H9 (cell line): ENCODE measurements around the gene MYO10. TPM values are rescaled to one million over a fixed set of nuclear protein-coding genes. Genes with fewer than 3 reads are reported as not detected.

ENCODE experiments used
- DNase-seq: peaks from one replicate; pipeline ENCODE4 v3.0.0-alpha.2; 2017
- H2AFZ ChIP-seq: one replicate; pipeline ENCODE4 v1.6.1; 2013; ENCODE audit warnings: mild to moderate bottlenecking, low read length, control low read depth, moderate library complexity
- H2AK5ac ChIP-seq: 2 replicates; pipeline ENCODE4 v1.6.1; 2013; ENCODE audit warnings: low read length, control low read depth, mixed read lengths; ENCODE audit not compliant: insufficient read length
- H2BK120ac ChIP-seq: one replicate; pipeline ENCODE4 v1.6.1; 2013; ENCODE audit warnings: low read depth, mild to moderate bottlenecking, low read length, control low read depth, inconsistent platforms; ENCODE audit not compliant: poor library complexity, severe bottlenecking
- H2BK12ac ChIP-seq: 2 replicates; pipeline ENCODE4 v1.6.1; 2013; ENCODE audit warnings: low read length, control low read depth, mixed read lengths, low read depth; ENCODE audit not compliant: insufficient read length
- H2BK15ac ChIP-seq: 2 replicates; pipeline ENCODE4 v1.6.1; 2013; ENCODE audit warnings: low read depth, low read length, control low read depth
- H2BK20ac ChIP-seq: one replicate; pipeline ENCODE4 v1.6.1; 2013; ENCODE audit warnings: low read depth, mild to moderate bottlenecking, low read length, control low read depth, inconsistent platforms; ENCODE audit not compliant: poor library complexity, severe bottlenecking
- H2BK5ac ChIP-seq: 2 replicates; pipeline ENCODE4 v1.6.1; 2013; ENCODE audit warnings: low read length, control low read depth, mixed read lengths; ENCODE audit not compliant: insufficient read length
- H3K14ac ChIP-seq: 2 replicates; pipeline ENCODE4 v1.6.1; 2013; ENCODE audit warnings: low read length, control low read depth; ENCODE audit not compliant: insufficient read depth
- H3K18ac ChIP-seq: 2 replicates; pipeline ENCODE4 v1.6.1; 2013; ENCODE audit warnings: low read depth, mild to moderate bottlenecking, mixed read lengths, low read length, control low read depth; ENCODE audit not compliant: insufficient read length
- H3K23ac ChIP-seq: 2 replicates; pipeline ENCODE4 v1.6.1; 2013; ENCODE audit warnings: low read length, control low read depth, mixed read lengths, low read depth; ENCODE audit not compliant: insufficient read length
- H3K23me2 ChIP-seq: 2 replicates; pipeline ENCODE4 v1.6.1; 2013; ENCODE audit warnings: low read depth, mild to moderate bottlenecking, mixed read lengths, low read length, control low read depth; ENCODE audit not compliant: insufficient read length, poor library complexity, severe bottlenecking
- H3K27ac ChIP-seq: 2 replicates; pipeline ENCODE4 v1.5.1; 2013; ENCODE audit warnings: low read length, control low read depth, mixed read lengths, low read depth; ENCODE audit not compliant: insufficient read length
- H3K27me3 ChIP-seq: 2 replicates; pipeline ENCODE4 v1.6.1; 2013; ENCODE audit warnings: low read length, control low read depth, inconsistent platforms; ENCODE audit not compliant: insufficient read depth
- H3K4ac ChIP-seq: 2 replicates; pipeline ENCODE4 v1.6.1; 2013; ENCODE audit warnings: low read depth, mild to moderate bottlenecking, control low read depth, inconsistent platforms, low read length, moderate library complexity
- H3K4me1 ChIP-seq: 2 replicates; pipeline ENCODE4 v1.6.1; 2013; ENCODE audit warnings: low read length, control low read depth, inconsistent platforms; ENCODE audit not compliant: insufficient read depth
- H3K4me2 ChIP-seq: 2 replicates; pipeline ENCODE4 v1.6.1; 2013; ENCODE audit warnings: low read length, control low read depth, mixed read lengths; ENCODE audit not compliant: insufficient read length, insufficient read depth
- H3K56ac ChIP-seq: 2 replicates; pipeline ENCODE4 v1.6.1; 2013; ENCODE audit warnings: low read depth, mild to moderate bottlenecking, mixed read lengths, low read length, control low read depth; ENCODE audit not compliant: insufficient read length
- H3K79me1 ChIP-seq: 2 replicates; pipeline ENCODE4 v1.6.1; 2013; ENCODE audit warnings: low read depth, mild to moderate bottlenecking, moderate library complexity, low read length, control low read depth, inconsistent platforms; ENCODE audit not compliant: insufficient read depth, poor library complexity, severe bottlenecking
- H3K79me2 ChIP-seq: 2 replicates; pipeline ENCODE4 v1.6.1; 2013; ENCODE audit warnings: low read length, control low read depth, inconsistent platforms; ENCODE audit not compliant: insufficient read depth
- H3K9ac ChIP-seq: 2 replicates; pipeline ENCODE4 v1.6.1; 2013; ENCODE audit warnings: low read length, control low read depth, mixed read lengths; ENCODE audit not compliant: insufficient read length; ENCODE audit errors: extremely low read depth
- H3K9me3 ChIP-seq: one replicate; pipeline ENCODE4 v1.6.1; 2013; ENCODE audit warnings: low read depth, low read length, inconsistent platforms; ENCODE audit not compliant: control insufficient read depth
- H3T11ph ChIP-seq: one replicate; pipeline ENCODE4 v1.6.1; 2013; ENCODE audit warnings: mild to moderate bottlenecking, low read length, control low read depth, inconsistent platforms
- H4K20me1 ChIP-seq: one replicate; pipeline ENCODE4 v1.6.1; 2013; ENCODE audit not compliant: control insufficient read depth, insufficient read length, insufficient read depth
- H4K5ac ChIP-seq: 2 replicates; pipeline ENCODE4 v1.6.1; 2013; ENCODE audit warnings: low read depth, mild to moderate bottlenecking, mixed read lengths, low read length, control low read depth; ENCODE audit not compliant: insufficient read length
- H4K8ac ChIP-seq: replicated peaks from 2 replicates; pipeline ENCODE4 v1.6.1; 2013; ENCODE audit warnings: low read length, control low read depth, mixed read lengths, low read depth; ENCODE audit not compliant: insufficient read length
- H4K91ac ChIP-seq: 2 replicates; pipeline ENCODE4 v1.6.1; 2013; ENCODE audit warnings: low read depth, mild to moderate bottlenecking, moderate library complexity, mixed read lengths, low read length, control low read depth; ENCODE audit not compliant: insufficient read length
- H3K27ac Mint-ChIP-seq, 3 experiments: 2 replicates in 2 of 3; 3 replicates in 1 of 3; pipeline ENCODE4 v1.8.0; 2020 to 2021; ENCODE audit warnings: mixed read lengths in 3 of 3, mild to moderate bottlenecking in 1 of 3, moderate library complexity in 1 of 3
- H3K27me3 Mint-ChIP-seq: 2 replicates; pipeline ENCODE4 v1.8.0; 2021; ENCODE audit warnings: low read depth, mild to moderate bottlenecking, moderate library complexity, mixed read lengths
- H3K36me3 Mint-ChIP-seq, 3 experiments: 2 replicates in 2 of 3; 3 replicates in 1 of 3; pipeline ENCODE4 v1.8.0; 2020 to 2021; ENCODE audit warnings: low read depth in 3 of 3, mixed read lengths in 3 of 3; ENCODE audit not compliant: insufficient read depth in 1 of 3
- H3K4me1 Mint-ChIP-seq, 2 experiments: 2 replicates each; pipeline ENCODE4 v1.8.0; 2020; ENCODE audit warnings: mixed read lengths in 2 of 2
- H3K4me3 Mint-ChIP-seq, 2 experiments: 2 replicates in 1 of 2; 3 replicates in 1 of 2; pipeline ENCODE4 v1.8.0; 2020 to 2021; ENCODE audit warnings: mild to moderate bottlenecking in 2 of 2, mixed read lengths in 2 of 2, moderate library complexity in 1 of 2
- H3K9me3 Mint-ChIP-seq, 2 experiments: 2 replicates in 1 of 2; 3 replicates in 1 of 2; pipeline ENCODE4 v1.8.0; 2020; ENCODE audit warnings: mild to moderate bottlenecking in 2 of 2, mixed read lengths in 2 of 2, moderate library complexity in 1 of 2
- WGBS: extraction: QIAGEN DNeasy Blood & Tissue Kit; methylation state at CpG from one replicate; pipeline ENCODE4 v1.1.7; 2013; ENCODE audit warnings: missing lambda C conversion rate, low lambda C conversion rate, mixed read lengths; ENCODE audit not compliant: insufficient read length; ENCODE audit errors: extremely low coverage; 5-methylcytosine and 5-hydroxymethylcytosine counted together
- total RNA-seq: library from RNA; stranded (reverse); gene quantifications from 2 replicates; pipeline ENCODE4 v1.2.1, GENCODE V29; 2021
- TF ChIP-seq, protein P1 (sequence below): fragments of 200-600 bp; sonication (generic); conservative IDR thresholded peaks from 3 replicates; pipeline ENCODE4 v1.8.0; 2021; ENCODE audit warnings: antibody characterized with exemption, mild to moderate bottlenecking

The MYO10 gene
- total RNA-seq, 1 experiment from 2014 or later: 127 TPM

DNA sequence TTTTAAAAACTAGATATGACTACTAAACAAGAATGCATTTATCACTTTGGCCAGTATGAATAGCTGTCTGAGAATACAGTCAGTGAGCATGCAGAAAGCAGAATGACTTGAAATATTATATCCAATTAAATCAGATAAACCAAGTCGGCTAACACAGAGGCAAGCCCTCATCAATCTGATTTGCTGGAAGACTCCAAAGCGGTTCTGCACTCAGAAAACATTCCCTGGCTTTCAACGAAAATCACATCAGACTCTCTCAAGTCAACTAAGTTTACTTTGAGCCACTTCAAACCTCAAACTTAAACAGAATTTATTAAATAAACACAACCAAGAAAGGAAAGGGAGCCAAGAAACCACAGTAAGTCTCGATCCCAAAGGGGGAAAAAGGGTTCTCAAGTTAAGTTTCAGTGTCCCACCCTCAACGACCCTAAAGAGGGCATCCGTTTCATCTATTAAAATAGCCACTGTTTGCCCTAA lies 1.4 kb downstream of the MYO10 start:
- Histone ChIP-seq H2AFZ (no peak overlapping the region), H3K4ac (no peak overlapping the region), H3T11ph (no peak overlapping the region), H3K79me1 (peaks cover 8% of the 10 kb centered on the region), H2BK5ac (no peak overlapping the region), H3K4me1 (peaks cover 4% of the 10 kb centered on the region; the same call in 1 of the 2 replicates), H4K5ac (no peak overlapping the region), H3K9ac (peak overlapping the region; percentile 10), H4K20me1 (no peaks in the 10 kb centered on the region), H3K56ac (no peak overlapping the region), H4K8ac (no peak overlapping the region), H2BK120ac (no peak overlapping the region), H3K14ac (no peak overlapping the region), H2AK5ac (no peak overlapping the region), H4K91ac (no peak overlapping the region), H3K79me2 (no peaks in the 10 kb centered on the region; the same call in 1 of the 2 replicates), H2BK12ac (no peak overlapping the region), H3K27ac (no peak overlapping the region), H3K4me2 (peak overlapping the region; percentile 74), H3K27me3 (peaks cover 20% of the 10 kb centered on the region), H3K23me2 (peaks cover 16% of the 10 kb centered on the region), H3K18ac (no peak overlapping the region), H2BK15ac (no peak overlapping the region), H2BK20ac (no peak overlapping the region), H3K23ac (no peak overlapping the region), H3K9me3 (no peaks in the 10 kb centered on the region)
- Mint-ChIP-seq H3K4me1 (peaks cover 55 to 63% of the 10 kb centered on the region in 2 experiments), H3K27me3 (peaks cover 63% of the 10 kb centered on the region), H3K4me3 (peak overlapping the region; percentile 94 to 99), H3K36me3 (no peaks in the 10 kb centered on the region), H3K9me3 (peaks cover 0 to 2% of the 10 kb centered on the region in 2 experiments; a peak in 1 of 5 replicates), H3K27ac (no peak overlapping the region)
- TF ChIP-seq, protein P1, sequence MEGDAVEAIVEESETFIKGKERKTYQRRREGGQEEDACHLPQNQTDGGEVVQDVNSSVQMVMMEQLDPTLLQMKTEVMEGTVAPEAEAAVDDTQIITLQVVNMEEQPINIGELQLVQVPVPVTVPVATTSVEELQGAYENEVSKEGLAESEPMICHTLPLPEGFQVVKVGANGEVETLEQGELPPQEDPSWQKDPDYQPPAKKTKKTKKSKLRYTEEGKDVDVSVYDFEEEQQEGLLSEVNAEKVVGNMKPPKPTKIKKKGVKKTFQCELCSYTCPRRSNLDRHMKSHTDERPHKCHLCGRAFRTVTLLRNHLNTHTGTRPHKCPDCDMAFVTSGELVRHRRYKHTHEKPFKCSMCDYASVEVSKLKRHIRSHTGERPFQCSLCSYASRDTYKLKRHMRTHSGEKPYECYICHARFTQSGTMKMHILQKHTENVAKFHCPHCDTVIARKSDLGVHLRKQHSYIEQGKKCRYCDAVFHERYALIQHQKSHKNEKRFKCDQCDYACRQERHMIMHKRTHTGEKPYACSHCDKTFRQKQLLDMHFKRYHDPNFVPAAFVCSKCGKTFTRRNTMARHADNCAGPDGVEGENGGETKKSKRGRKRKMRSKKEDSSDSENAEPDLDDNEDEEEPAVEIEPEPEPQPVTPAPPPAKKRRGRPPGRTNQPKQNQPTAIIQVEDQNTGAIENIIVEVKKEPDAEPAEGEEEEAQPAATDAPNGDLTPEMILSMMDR: no peak
- DNase-seq: no peak
- no CpG with 5 or more reads among the region's 6 CpGs for WGBS
